A549 treated with Hydrocortisone at 1 μM for 4 hours (cell line): ENCODE results near the gene XKR7. TPM values are rescaled to one million over a fixed set of nuclear protein-coding genes. Genes with fewer than 3 reads are reported as not detected.

Experiments used
- total RNA-seq: library from RNA; stranded (reverse); fragments of 200-300 nt; extraction: Qiagen RNA extraction; gene quantifications from 5 replicates; pipeline ENCODE4 v1.2.3, GENCODE V29; 2022

The XKR7 gene
- total RNA-seq, result 0.01 to 0.02 TPM in 2 of 5 replicates, not detected in the others

GRCh38 chr20:31967830-31968249, at the start of gene XKR7:
Gene XKR7 (plus strand): TSS chr20:31968151. CDS start chr20:31968176, 25 bp downstream.

GRCh38 chr20:31951530-31952453, 16.2 kb upstream of the XKR7 start, which contains the start of gene PDRG1:
Gene PDRG1 (minus strand): TSS chr20:31952046. CDS start chr20:31951961, 85 bp downstream.

GRCh38 chr20:32010101-32010500, 42.1 kb downstream of the XKR7 start, which contains the start of gene CCM2L:
Gene CCM2L (plus strand): TSS chr20:32010438. CDS start chr20:32010455, 17 bp downstream.

GRCh38 chr20:32052090-32052777, 84.3 kb downstream of the XKR7 start, which contains the start of gene HCK:
Gene HCK (plus strand): TSS chr20:32052242.

Other genes starting within 250 kb of the XKR7 start
- 276 to 351 TPM (median 289 TPM) in 5 replicates for gene BCL2L1, start 245.3 kb upstream of the XKR7 start, total RNA-seq
- gene TPX2, start 228.9 kb upstream of the XKR7 start, total RNA-seq, result 97.7 to 131 TPM (median 102 TPM) in 5 replicates
- 0.52 to 0.66 TPM (median 0.58 TPM) in 5 replicates for gene MYLK2, start 148.8 kb upstream of the XKR7 start, total RNA-seq
- gene FOXS1, start 122.5 kb upstream of the XKR7 start, total RNA-seq, result 0.20 to 0.42 TPM (median 0.39 TPM) in 5 replicates
- gene DUSP15, start 97.6 kb upstream of the XKR7 start, total RNA-seq, result 0.39 to 1.0 TPM (median 0.83 TPM) in 5 replicates
- 0.05 to 0.18 TPM (median 0.08 TPM) in 5 replicates for gene TTLL9, start 97.5 kb upstream of the XKR7 start, total RNA-seq
- 28.9 to 32.9 TPM (median 30.7 TPM) in 5 replicates for gene PDRG1, start 16.1 kb upstream of the XKR7 start, total RNA-seq
- 0.28 to 0.68 TPM (median 0.36 TPM) in 5 replicates for gene CCM2L, start 42.3 kb downstream of the XKR7 start, total RNA-seq
- 0.09 to 0.13 TPM (median 0.11 TPM) in 5 replicates for gene HCK, start 84.1 kb downstream of the XKR7 start, total RNA-seq
- 33.5 to 41.8 TPM (median 37.5 TPM) in 5 replicates for gene TM9SF4, start 141.6 kb downstream of the XKR7 start, total RNA-seq
- gene PLAGL2, start 239.6 kb downstream of the XKR7 start, total RNA-seq, result 15.7 to 18.7 TPM (median 16.0 TPM) in 5 replicates
- gene POFUT1, start 239.7 kb downstream of the XKR7 start, total RNA-seq, result 39.7 to 49.4 TPM (median 45.1 TPM) in 5 replicates